OCI-LY7 (cell line): ENCODE measurements around the gene IGF2BP2. TPM values are rescaled to one million over a fixed set of nuclear protein-coding genes. Genes with fewer than 3 reads are reported as not detected.

Experiments used
- BruUV-seq: library from RNA; stranded (reverse); fragments of 400-500 nt; replicated peaks from 2 replicates; lab custom pipeline; 2021; lab: Mats Ljungman, UMichigan
- CTCF ChIA-PET: fragments of 300-600 bp; sonication (Branson Sonifier 250); formaldehyde crosslinking; loops from one replicate; lab custom pipeline; 2022; ENCODE audit warnings: antibody characterized with exemption; ENCODE audit not compliant: unreplicated experiment; lab: Charles Lee
- POLR2A ChIA-PET: fragments of 300-600 bp; sonication (Branson Sonifier 250); formaldehyde crosslinking; loops from one replicate; lab custom pipeline; 2022; ENCODE audit warnings: antibody characterized with exemption; lab: Charles Lee
- DNase-seq: peaks from one replicate; pipeline ENCODE4 v3.0.0-alpha.2; 2015; ENCODE audit warnings: low spot score
- H2AFZ ChIP-seq: fragments of 200-600 bp; sonication (generic), shearing (Covaris generic); 2 replicates; pipeline ENCODE4 v1.6.1; 2014; ENCODE audit warnings: mild to moderate bottlenecking, antibody characterized with exemption, low read length, moderate library complexity
- H3K27ac ChIP-seq: fragments of 200-600 bp; sonication (generic); 2 replicates; pipeline ENCODE4 v1.5.1; 2014; ENCODE audit warnings: mixed run types, low read depth, mild to moderate bottlenecking, moderate library complexity, low read length, inconsistent platforms; ENCODE audit not compliant: poor library complexity, severe bottlenecking
- H3K36me3 ChIP-seq: fragments of 200-600 bp; sonication (generic); 2 replicates; pipeline ENCODE4 v1.6.1; 2014; ENCODE audit warnings: mild to moderate bottlenecking, antibody characterized with exemption, low read length, moderate library complexity, mixed read lengths; ENCODE audit not compliant: insufficient read depth
- H3K4me1 ChIP-seq: fragments of 200-600 bp; sonication (generic); 2 replicates; pipeline ENCODE4 v1.5.1; 2014; ENCODE audit warnings: mild to moderate bottlenecking, low read length; ENCODE audit not compliant: insufficient read depth, poor library complexity, severe bottlenecking
- H3K4me2 ChIP-seq: fragments of 200-600 bp; sonication (generic); 2 replicates; pipeline ENCODE4 v1.6.1; 2014; ENCODE audit warnings: mild to moderate bottlenecking, low read length
- H3K4me3 ChIP-seq: fragments of 200-600 bp; sonication (generic); 2 replicates; pipeline ENCODE4 v1.5.1; 2014; ENCODE audit warnings: mild to moderate bottlenecking, low read depth, low read length; ENCODE audit not compliant: poor library complexity, severe bottlenecking
- H3K79me2 ChIP-seq: fragments of 200-600 bp; sonication (generic); 2 replicates; pipeline ENCODE4 v1.6.1; 2016; ENCODE audit warnings: low read depth, mild to moderate bottlenecking, low read length, moderate library complexity, mixed read lengths; ENCODE audit not compliant: insufficient read depth
- H3K9me2 ChIP-seq: fragments of 200-600 bp; sonication (generic); 2 replicates; pipeline ENCODE4 v1.6.1; 2016; ENCODE audit warnings: mild to moderate bottlenecking, low read length, mixed read lengths; ENCODE audit not compliant: insufficient read depth
- H3K9me3 ChIP-seq: fragments of 200-600 bp; sonication (generic); 2 replicates; pipeline ENCODE4 v1.6.1; 2014; ENCODE audit warnings: mild to moderate bottlenecking, mixed run types, low read length, mixed read lengths
- H4K20me1 ChIP-seq: fragments of 200-600 bp; sonication (generic); 2 replicates; pipeline ENCODE4 v1.6.1; 2014; ENCODE audit warnings: mild to moderate bottlenecking, antibody characterized with exemption, low read length, moderate library complexity, mixed read lengths; ENCODE audit not compliant: insufficient read depth
- CTCF ChIP-seq: fragments of 200-600 bp; sonication (generic); conservative IDR thresholded peaks from 2 replicates; pipeline ENCODE4 v1.5.1; 2014; ENCODE audit warnings: mild to moderate bottlenecking, antibody characterized with exemption, low read length, moderate library complexity, mixed read lengths
- EZH2phosphoT487 ChIP-seq: fragments of 200-600 bp; sonication (generic); IDR thresholded peaks from 2 replicates; pipeline ENCODE4 v1.6.1; 2018; ENCODE audit warnings: low read depth, borderline replicate concordance, mild to moderate bottlenecking, mixed run types, antibody characterized with exemption, low read length, moderate library complexity, mixed read lengths
- intact Hi-C: fragments of 100-400 bp; cut with micrococcal nuclease; formaldehyde crosslinking; loops from one replicate; pipeline ENCODE4 v1.10.0; 2022; ENCODE audit not compliant: unreplicated experiment
- total RNA-seq, 2 experiments: library from RNA; depleted of rRNA in 1 of 2; stranded (reverse); fragments of >200 nt in 1 of 2; shearing (Covaris generic) in 1 of 2; gene quantifications; 2 replicates each; pipeline ENCODE4 v1.2.3, GENCODE V29; 2014 to 2022

Gene IGF2BP2
- total RNA-seq, 2 experiments from 2014 or later = not detected

GRCh38 chr3:185702262-185703225, 122.3 kb downstream of the IGF2BP2 start:
- H3K4me3 ChIP-seq = no peak overlapping the region
- no peak for TF ChIP-seq EZH2phosphoT487
- no peak for TF ChIP-seq CTCF
- H3K9me3 ChIP-seq = no peaks in the 10 kb centered on the region
- no peaks in the 10 kb centered on the region for H3K4me1 ChIP-seq
- no peaks in the 10 kb centered on the region for H4K20me1 ChIP-seq
- ChIA-PET POLR2A (no interaction called here), CTCF (no interaction called here)
- no peaks in the 10 kb centered on the region for H3K79me2 ChIP-seq
- H3K36me3 ChIP-seq = no peaks in the 10 kb centered on the region
- no peaks in the 10 kb centered on the region for H3K9me2 ChIP-seq
- no peak for DNase-seq
- H3K27ac ChIP-seq = no peak overlapping the region
- no peak overlapping the region for H2AFZ ChIP-seq
- intact Hi-C loops = no loop called here
- BruUV-seq = no TSS peak
- H3K4me2 ChIP-seq = no peak overlapping the region

- Histone ChIP-seq H3K4me1 (no peaks in the 10 kb centered on the region), H2AFZ (no peak overlapping the region), H3K9me3 (no peaks in the 10 kb centered on the region), H3K9me2 (no peaks in the 10 kb centered on the region), H3K27ac (no peak overlapping the region), H4K20me1 (no peaks in the 10 kb centered on the region), H3K36me3 (no peaks in the 10 kb centered on the region), H3K4me2 (no peak overlapping the region), H3K79me2 (no peaks in the 10 kb centered on the region), H3K4me3 (no peak overlapping the region)
- intact Hi-C loops = no loop called here
- BruUV-seq = no TSS peak
- POLR2A ChIA-PET = no interaction called here
- CTCF ChIA-PET = no interaction called here
- TF ChIP-seq CTCF = no peak
- TF ChIP-seq EZH2phosphoT487 = no peak
- no peak for DNase-seq
Observed at GRCh38 chr3:185701611-185702261, 123.1 kb downstream of the IGF2BP2 start.
